Activated B cell treated with CpG ODN at 0.5 μM for 24 hours (primary cell): ENCODE measurements around the gene DMBT1. TPM values are rescaled to one million over a fixed set of nuclear protein-coding genes. Genes with fewer than 3 reads are reported as not detected.

Experiments
- ATAC-seq: fragments of 200-7000 bp; cut with Tn5 transposase; one replicate; pipeline ENCODE4 v1.10.0; 2021; ENCODE audit warnings: low read depth, mild to moderate bottlenecking, moderate library complexity
- CTCF ChIA-PET: fragments of 350-600 bp; sonication (Branson Sonifier 250); formaldehyde crosslinking; loops from one replicate; lab custom pipeline; 2021; ENCODE audit warnings: antibody characterized with exemption; lab: Charles Lee
- POLR2A ChIA-PET: fragments of 350-600 bp; sonication (Branson Sonifier 250); formaldehyde crosslinking; loops from one replicate; lab custom pipeline; 2021; ENCODE audit warnings: antibody characterized with exemption; lab: Charles Lee
- DNase-seq: peaks from one replicate; pipeline ENCODE4 v3.0.0; 2022
- H3K27ac Mint-ChIP-seq: one replicate; pipeline ENCODE4 v1.8.0; 2020; ENCODE audit warnings: mixed read lengths
- H3K27me3 Mint-ChIP-seq: one replicate; pipeline ENCODE4 v1.8.0; 2021; ENCODE audit warnings: mixed read lengths
- H3K36me3 Mint-ChIP-seq: one replicate; pipeline ENCODE4 v1.8.0; 2021; ENCODE audit warnings: low read depth, mixed read lengths
- H3K4me1 Mint-ChIP-seq: one replicate; pipeline ENCODE4 v1.8.0; 2021; ENCODE audit warnings: mixed read lengths
- H3K4me3 Mint-ChIP-seq: one replicate; pipeline ENCODE4 v1.8.0; 2020; ENCODE audit warnings: mild to moderate bottlenecking, mixed read lengths
- H3K9me3 Mint-ChIP-seq: one replicate; pipeline ENCODE4 v1.8.0; 2020; ENCODE audit warnings: mixed read lengths
- CTCF ChIP-seq: fragments of 200-600 bp; IDR thresholded peaks from one replicate; pipeline ENCODE4 v1.8.0; 2022; ENCODE audit warnings: antibody characterized with exemption, mild to moderate bottlenecking
- intact Hi-C: fragments of 100-400 bp; cut with micrococcal nuclease; formaldehyde crosslinking; loops from one replicate; pipeline ENCODE4 v1.15.1; 2024
- total RNA-seq: library from RNA; stranded (reverse); gene quantifications from 2 replicates; pipeline ENCODE4 v1.2.3, GENCODE V29; 2022

DMBT1 gene
- total RNA-seq, 1 donor from 2014 or later: not detected

GRCh38 chr10:122664501-122664900, 103.9 kb downstream of the DMBT1 start:
- peaks cover 5% of the 10 kb centered on the region for H3K27me3 Mint-ChIP-seq
- H3K36me3 Mint-ChIP-seq: no peaks in the 10 kb centered on the region
- no peak overlapping the region for H3K27ac Mint-ChIP-seq
- ChIA-PET POLR2A (no interaction called here), CTCF (no interaction called here)
- ATAC-seq: no peak
- H3K9me3 Mint-ChIP-seq: no peaks in the 10 kb centered on the region
- no peak for DNase-seq
- intact Hi-C loops: no loop called here
- H3K4me3 Mint-ChIP-seq: no peak overlapping the region
- no peak for TF ChIP-seq CTCF
- no peaks in the 10 kb centered on the region for H3K4me1 Mint-ChIP-seq

- ChIA-PET POLR2A (no interaction called here), CTCF (no interaction called here)
- H3K27me3 Mint-ChIP-seq: peaks cover 5% of the 10 kb centered on the region
- intact Hi-C loops: no loop called here
- no peak for ATAC-seq
- no peak overlapping the region for H3K4me3 Mint-ChIP-seq
- TF ChIP-seq CTCF: no peak
- no peaks in the 10 kb centered on the region for H3K9me3 Mint-ChIP-seq
- H3K36me3 Mint-ChIP-seq: no peaks in the 10 kb centered on the region
- H3K27ac Mint-ChIP-seq: no peak overlapping the region
- no peak for DNase-seq
- H3K4me1 Mint-ChIP-seq: no peaks in the 10 kb centered on the region
Measured at GRCh38 chr10:122665329-122665860, 104.8 kb downstream of the DMBT1 start.

GRCh38 chr10:122665946-122666345, 105.4 kb downstream of the DMBT1 start:
- DNase-seq (no peak), ATAC-seq (no peak)
- ChIA-PET CTCF (no interaction called here), POLR2A (no interaction called here)
- H3K9me3 Mint-ChIP-seq: no peaks in the 10 kb centered on the region
- TF ChIP-seq CTCF: no peak
- intact Hi-C loops: no loop called here
- H3K27me3 Mint-ChIP-seq: peaks cover 5% of the 10 kb centered on the region
- H3K36me3 Mint-ChIP-seq: no peaks in the 10 kb centered on the region
- no peaks in the 10 kb centered on the region for H3K4me1 Mint-ChIP-seq
- H3K4me3 Mint-ChIP-seq: no peak overlapping the region
- H3K27ac Mint-ChIP-seq: no peak overlapping the region

GRCh38 chr10:122669045-122669444, 108.5 kb downstream of the DMBT1 start:
- POLR2A ChIA-PET: no interaction called here
- Mint-ChIP-seq H3K27ac (no peak overlapping the region), H3K4me3 (no peak overlapping the region), H3K36me3 (no peaks in the 10 kb centered on the region), H3K4me1 (no peaks in the 10 kb centered on the region), H3K27me3 (peaks cover 5% of the 10 kb centered on the region), H3K9me3 (no peaks in the 10 kb centered on the region)
- no peak for TF ChIP-seq CTCF
- intact Hi-C loops: no loop called here
- CTCF ChIA-PET: no interaction called here
- DNase-seq: no peak
- no peak for ATAC-seq

GRCh38 chr10:122669842-122670241, 109.3 kb downstream of the DMBT1 start:
- intact Hi-C loops: no loop called here

More at GRCh38 chr10:122669842-122670241, 109.3 kb downstream of the DMBT1 start:
- Mint-ChIP-seq H3K4me3 (no peak overlapping the region), H3K4me1 (no peaks in the 10 kb centered on the region), H3K27me3 (peaks cover 5% of the 10 kb centered on the region), H3K36me3 (no peaks in the 10 kb centered on the region), H3K9me3 (no peaks in the 10 kb centered on the region), H3K27ac (no peak overlapping the region)
- ATAC-seq (no peak), DNase-seq (no peak)
- TF ChIP-seq CTCF: no peak
- CTCF ChIA-PET: no interaction called here
- POLR2A ChIA-PET: no interaction called here
